Measurements from ENCODE around the gene KLHDC10. TPM values are rescaled to one million over a fixed set of nuclear protein-coding genes. Genes with fewer than 3 reads are reported as not detected.
"Not testable (repeated sequence)": the region's sequence is repeated elsewhere in the genome, so short reads cannot be mapped to it uniquely, and the experiment has no call there.

KLHDC10 gene
- total RNA-seq, 4 donors from 2014 or later: 17.8 to 26.9 (median 22.3) TPM

- 59% methylated on average over 2 of the region's 2 CpGs for WGBS
- no peak for TF ChIP-seq EP300 (IDR thresholded peaks at IDR 0.05)
- no peak for TF ChIP-seq POLR2AphosphoS5 (IDR thresholded peaks at IDR 0.05)
- no peak for TF ChIP-seq CTCF (IDR thresholded peaks at IDR 0.05)
- no peak for TF ChIP-seq POLR2A (IDR thresholded peaks at IDR 0.05)
Measured at GRCh38 chr7:130112093-130112492, 41.8 kb downstream of the KLHDC10 start.

DNA sequence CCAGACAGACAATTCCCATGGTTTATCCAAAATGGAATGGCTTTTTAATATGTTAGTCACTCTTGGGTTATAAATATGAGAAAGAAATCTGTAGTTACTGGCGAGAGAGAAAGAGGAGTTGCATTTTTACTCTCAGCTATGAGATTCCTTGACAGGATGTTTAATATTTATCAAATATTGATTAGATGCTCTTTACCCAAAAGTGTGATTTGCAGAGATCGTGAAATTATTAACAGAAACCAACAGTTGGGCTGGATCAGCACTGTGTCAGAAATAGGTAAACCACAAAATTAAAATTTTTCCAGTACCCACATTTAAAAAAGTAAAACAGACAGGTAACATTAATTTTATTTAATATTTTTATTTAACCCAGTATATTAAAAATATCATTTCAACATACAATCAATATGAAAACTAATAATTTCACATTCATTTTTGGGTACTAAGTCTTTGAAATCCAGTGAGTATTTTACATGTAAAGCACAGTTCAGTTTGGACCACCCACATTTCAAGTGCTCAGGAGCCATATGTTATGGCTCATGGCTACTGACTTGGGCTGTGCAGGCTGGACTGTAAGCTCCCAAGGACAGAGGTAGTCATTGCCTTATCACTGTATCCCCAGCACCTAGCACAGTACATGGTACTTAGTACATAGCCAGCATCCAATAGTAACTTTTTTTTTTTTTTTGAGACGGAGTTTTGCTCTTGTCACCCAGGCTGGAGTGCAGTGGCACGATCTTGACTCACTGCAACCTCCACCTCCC lies 42.5 kb downstream of the KLHDC10 start:
- no peak overlapping the region for H3K27ac ChIP-seq
- no peaks in the 10 kb centered on the region for H3K9me3 ChIP-seq
- no peak for TF ChIP-seq POLR2AphosphoS5 (IDR thresholded peaks at IDR 0.05)
- WGBS: 95% methylated on average over 4 of the region's 4 CpGs
- DNase-seq (ENCODE audit: low spot score in 2 of 2): no peak
- no peak overlapping the region for H3K4me3 ChIP-seq
- peaks cover 2% of the 10 kb centered on the region for H3K36me3 ChIP-seq
- no peaks in the 10 kb centered on the region for H3K4me1 ChIP-seq
- no peaks in the 10 kb centered on the region for H3K27me3 ChIP-seq

More at GRCh38 chr7:130112093-130112492, 41.8 kb downstream of the KLHDC10 start:
- Histone ChIP-seq H3K27ac (no peak overlapping the region), H3K27me3 (no peaks in the 10 kb centered on the region), H3K4me3 (no peak overlapping the region), H3K36me3 (no peaks in the 10 kb centered on the region), H3K9me3 (no peaks in the 10 kb centered on the region), H3K4me1 (no peaks in the 10 kb centered on the region)
- DNase-seq (ENCODE audit: low spot score in 2 of 2): no peak

- not testable (repeated sequence) for H3K27ac ChIP-seq; H3K4me3 ChIP-seq; H3K9me3 ChIP-seq; DNase-seq (ENCODE audit: low spot score in 2 of 2); H3K36me3 ChIP-seq; H3K27me3 ChIP-seq; H3K4me1 ChIP-seq
- 89% methylated on average over 5 of the region's 5 CpGs for WGBS
Measured at GRCh38 chr7:130113426-130113805, 43.1 kb downstream of the KLHDC10 start.

GRCh38 chr7:130113887-130114286 lies 43.6 kb downstream of the KLHDC10 start:
- no peaks in the 10 kb centered on the region for H3K27me3 ChIP-seq
- no peaks in the 10 kb centered on the region for H3K4me1 ChIP-seq
- WGBS: 88% methylated on average over 4 of the region's 4 CpGs
- H3K36me3 ChIP-seq: peaks cover 10% of the 10 kb centered on the region
- no peak for TF ChIP-seq EP300 (IDR thresholded peaks at IDR 0.05)
- no peak for TF ChIP-seq POLR2AphosphoS5 (IDR thresholded peaks at IDR 0.05)
- no peak for TF ChIP-seq CTCF (IDR thresholded peaks at IDR 0.05)
- TF ChIP-seq POLR2A (IDR thresholded peaks at IDR 0.05): no peak
- H3K9me3 ChIP-seq: no peaks in the 10 kb centered on the region
- no peak overlapping the region for H3K27ac ChIP-seq
- H3K4me3 ChIP-seq: no peak overlapping the region
- DNase-seq (ENCODE audit: low spot score in 2 of 2): no peak

DNA sequence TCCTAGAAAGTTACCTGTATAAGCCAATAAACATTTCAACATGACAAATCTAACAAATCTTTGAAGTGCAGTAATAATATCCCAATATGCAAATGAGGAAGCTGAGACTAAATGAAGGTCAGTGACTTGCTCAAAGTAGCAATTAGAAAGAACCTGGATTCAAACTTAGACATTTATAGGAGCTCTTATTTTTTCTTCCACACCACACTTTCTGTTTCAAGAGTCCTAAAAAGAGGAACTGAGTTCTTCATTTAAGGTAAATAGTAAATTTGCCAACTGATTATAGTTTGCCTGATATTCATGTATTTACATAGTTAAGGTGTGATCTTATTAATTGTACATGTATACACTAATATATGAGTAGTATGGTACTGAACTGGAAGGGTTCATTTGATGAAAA lies 44.0 kb downstream of the KLHDC10 start:
- Histone ChIP-seq H3K36me3 (peaks cover 13% of the 10 kb centered on the region), H3K9me3 (no peaks in the 10 kb centered on the region), H3K4me3 (no peak overlapping the region), H3K4me1 (no peaks in the 10 kb centered on the region), H3K27ac (no peak overlapping the region), H3K27me3 (no peaks in the 10 kb centered on the region)
- TF ChIP-seq POLR2AphosphoS5 (IDR thresholded peaks at IDR 0.05) (no peak), CTCF (IDR thresholded peaks at IDR 0.05) (no peak), EP300 (IDR thresholded peaks at IDR 0.05) (no peak), POLR2A (IDR thresholded peaks at IDR 0.05) (no peak)
- no peak for DNase-seq (ENCODE audit: low spot score in 2 of 2)

DNA sequence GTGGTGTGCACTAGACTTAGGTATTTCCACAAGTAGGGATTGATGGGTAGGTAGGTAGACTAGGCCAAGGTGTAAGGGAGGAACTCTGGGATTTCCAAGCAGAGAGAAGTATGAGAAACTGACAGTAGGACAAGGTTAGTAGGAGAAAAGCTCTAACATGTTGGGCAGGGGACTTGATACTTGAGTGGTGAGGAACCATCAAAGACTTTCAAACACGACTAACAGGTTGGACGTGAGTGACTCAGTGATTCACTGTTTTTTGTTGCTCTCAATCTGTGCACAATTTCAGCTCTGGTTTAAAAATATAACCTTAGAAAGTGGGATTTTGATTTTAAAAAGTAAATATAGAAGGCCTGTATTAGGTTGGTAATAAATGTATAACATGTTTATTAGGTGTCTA lies 44.4 kb downstream of the KLHDC10 start:
- Histone ChIP-seq H3K27me3 (no peaks in the 10 kb centered on the region), H3K36me3 (peaks cover 13% of the 10 kb centered on the region), H3K4me3 (no peak overlapping the region), H3K4me1 (no peaks in the 10 kb centered on the region), H3K27ac (no peak overlapping the region), H3K9me3 (no peaks in the 10 kb centered on the region)
- TF ChIP-seq POLR2A (IDR thresholded peaks at IDR 0.05) (no peak), CTCF (IDR thresholded peaks at IDR 0.05) (no peak), EP300 (IDR thresholded peaks at IDR 0.05) (no peak), POLR2AphosphoS5 (IDR thresholded peaks at IDR 0.05) (no peak)
- DNase-seq (ENCODE audit: low spot score in 2 of 2): no peak
- WGBS: 75% methylated on average over 2 of the region's 2 CpGs
